Inflammatory macrophage (primary cell): ENCODE results near the gene FAM24B.

Experiments used
- DNase-seq, 2 donors: peaks; one replicate each; pipeline ENCODE4 v3.0.0-alpha.2; 2020 to 2022

The FAM24B gene

GRCh38 chr10:122822973-122823690 lies 56.2 kb downstream of the FAM24B start:
- DNase-seq: no peak

- DNase-seq: no peak
These were observed 57.6 kb downstream of the FAM24B start for GRCh38 chr10:122821808-122822207.

DNA sequence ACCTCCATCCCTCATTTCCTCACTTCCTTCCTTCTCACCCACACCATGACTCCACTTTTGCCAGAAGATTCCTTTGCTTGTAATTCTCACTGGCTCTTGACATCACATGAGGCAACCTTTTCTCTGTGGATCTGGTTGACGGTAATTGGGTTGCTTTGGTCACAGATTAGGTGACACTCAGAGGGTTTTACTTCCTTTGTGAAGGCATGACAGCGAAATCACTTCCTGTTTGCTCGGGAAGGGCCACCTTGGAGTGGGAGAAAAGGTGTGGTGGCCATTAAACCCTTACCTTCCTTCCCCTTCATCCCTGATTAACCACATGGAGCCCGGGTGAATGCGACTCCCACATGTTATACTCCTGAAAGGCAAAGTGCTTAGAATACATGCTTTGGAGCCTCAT lies 63.9 kb downstream of the FAM24B start:
- no peak for DNase-seq

GRCh38 chr10:122814493-122814892 lies 64.9 kb downstream of the FAM24B start:
- no peak for DNase-seq

DNA sequence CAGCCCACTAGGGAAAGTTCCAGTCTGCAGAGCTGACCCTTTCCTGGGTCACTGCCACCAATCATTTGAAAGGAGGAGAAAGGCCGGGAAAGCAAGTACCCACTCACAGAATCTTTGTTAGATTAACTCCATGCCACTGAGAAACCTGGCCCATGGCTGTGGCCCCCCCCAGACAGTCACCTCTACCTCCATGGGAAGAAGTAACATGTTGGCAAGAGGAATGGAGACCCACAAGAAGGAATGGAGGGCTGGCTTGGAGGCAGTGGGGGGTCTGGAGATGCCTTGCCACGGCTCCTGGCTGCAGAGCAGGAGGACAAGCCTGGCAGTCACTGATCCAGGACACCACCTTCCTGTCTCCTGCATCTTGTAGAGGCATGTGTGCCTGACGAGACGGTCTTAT lies 66.6 kb downstream of the FAM24B start:
- no peak for DNase-seq

DNA sequence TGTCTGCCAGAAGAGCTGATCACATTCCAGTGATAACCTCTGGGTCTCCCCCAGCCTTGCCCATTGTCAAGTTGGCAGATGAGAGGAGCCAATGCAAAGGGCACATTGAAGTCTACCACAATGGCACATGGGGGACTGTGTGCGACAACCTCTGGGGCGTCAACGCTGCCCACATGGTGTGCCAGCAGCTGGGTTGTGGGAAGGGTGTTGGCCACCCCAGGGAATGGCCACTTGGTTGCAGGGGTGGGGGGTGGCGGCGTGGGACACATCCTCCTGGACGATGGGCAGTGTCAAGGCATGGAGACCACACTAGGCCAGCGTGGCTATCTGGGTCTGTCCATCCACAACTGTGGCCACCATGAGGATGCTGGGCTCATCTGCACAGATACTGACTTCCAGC lies 77.1 kb downstream of the FAM24B start:
- DNase-seq: no peak
